ENCODE measurements around the gene TRAK1. TPM values are rescaled to one million over a fixed set of nuclear protein-coding genes. Genes with fewer than 3 reads are reported as not detected.

Gene TRAK1
- total and polyA plus RNA-seq, 2 donors (not counting 1 experiment from before 2014, with no cell fraction given) = 71.3 to 129 TPM

DNA sequence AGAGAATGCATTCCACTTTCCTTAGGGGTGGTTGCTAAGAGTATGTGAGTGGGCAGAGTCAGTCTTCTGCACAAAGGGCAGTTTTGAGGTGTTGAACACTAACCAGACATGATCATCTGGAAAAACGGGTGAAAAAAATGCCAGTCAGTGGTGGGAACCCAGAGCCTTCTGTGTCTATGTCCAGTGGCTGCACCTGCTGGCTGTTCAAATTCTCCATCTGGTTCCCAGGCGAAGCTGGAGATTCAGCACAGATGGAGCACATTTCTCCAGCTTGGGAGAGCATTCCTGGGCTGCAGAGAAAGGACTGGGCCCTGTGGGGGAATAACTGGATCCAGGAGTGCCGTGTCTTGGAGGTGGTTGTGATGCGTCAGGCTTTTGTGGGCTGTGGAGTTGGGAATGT, 74.1 kb downstream of the TRAK1 start:
- peaks cover 75% of the 10 kb centered on the region for H3K4me1 Mint-ChIP-seq
- WGBS (ENCODE audit: insufficient coverage) = 95% methylated on average over 4 of the region's 4 CpGs
- no peak overlapping the region for H3K4me3 ChIP-seq (ENCODE audit: control extremely low read depth in 1 of 5, extremely low read depth in 1 of 5, insufficient read depth in 1 of 5, low read depth in 2 of 5, low read length in 4 of 5)
- no peak overlapping the region for H3K4me3 Mint-ChIP-seq
- H3K79me2 ChIP-seq (ENCODE audit: control insufficient read depth, insufficient read depth, low read length) = peaks cover 98% of the 10 kb centered on the region
- DNase-seq = no peak
- TF ChIP-seq, protein P1, sequence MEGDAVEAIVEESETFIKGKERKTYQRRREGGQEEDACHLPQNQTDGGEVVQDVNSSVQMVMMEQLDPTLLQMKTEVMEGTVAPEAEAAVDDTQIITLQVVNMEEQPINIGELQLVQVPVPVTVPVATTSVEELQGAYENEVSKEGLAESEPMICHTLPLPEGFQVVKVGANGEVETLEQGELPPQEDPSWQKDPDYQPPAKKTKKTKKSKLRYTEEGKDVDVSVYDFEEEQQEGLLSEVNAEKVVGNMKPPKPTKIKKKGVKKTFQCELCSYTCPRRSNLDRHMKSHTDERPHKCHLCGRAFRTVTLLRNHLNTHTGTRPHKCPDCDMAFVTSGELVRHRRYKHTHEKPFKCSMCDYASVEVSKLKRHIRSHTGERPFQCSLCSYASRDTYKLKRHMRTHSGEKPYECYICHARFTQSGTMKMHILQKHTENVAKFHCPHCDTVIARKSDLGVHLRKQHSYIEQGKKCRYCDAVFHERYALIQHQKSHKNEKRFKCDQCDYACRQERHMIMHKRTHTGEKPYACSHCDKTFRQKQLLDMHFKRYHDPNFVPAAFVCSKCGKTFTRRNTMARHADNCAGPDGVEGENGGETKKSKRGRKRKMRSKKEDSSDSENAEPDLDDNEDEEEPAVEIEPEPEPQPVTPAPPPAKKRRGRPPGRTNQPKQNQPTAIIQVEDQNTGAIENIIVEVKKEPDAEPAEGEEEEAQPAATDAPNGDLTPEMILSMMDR (IDR thresholded peaks at IDR 0.05) = no peak
- no peak for TF ChIP-seq EZH2 (IDR thresholded peaks at IDR 0.05; ENCODE audit: borderline replicate concordance, insufficient read depth, low read depth, low read length, poor library complexity, severe bottlenecking)
- no peaks in the 10 kb centered on the region for H3K9me3 ChIP-seq (ENCODE audit: control extremely low read depth in 1 of 3, control insufficient read depth in 2 of 3, insufficient read depth in 1 of 3, low read length in 2 of 3)
- no peak overlapping the region for H3K27ac Mint-ChIP-seq
- H3K4me1 ChIP-seq (ENCODE audit: control insufficient read depth in 2 of 2, insufficient read depth in 2 of 2, low read length in 2 of 2) = peaks cover 35 to 44% of the 10 kb centered on the region in 2 donors
- intact Hi-C loops (cut with micrococcal nuclease) = no loop called here
- no peaks in the 10 kb centered on the region for H3K9me3 Mint-ChIP-seq (ENCODE audit: insufficient read depth)
- ATAC-seq (ENCODE audit: low read depth) = no peak
- H3K27ac ChIP-seq (ENCODE audit: low read length in 2 of 2) = no peak overlapping the region
- H2AFZ ChIP-seq (ENCODE audit: insufficient read depth, low read depth, low read length, poor library complexity, severe bottlenecking) = no peak overlapping the region
- no peak overlapping the region for H3K9ac ChIP-seq (ENCODE audit: low read length)
- H3K4me2 ChIP-seq (replicated peaks; ENCODE audit: low read depth, low read length, poor library complexity, severe bottlenecking) = no peak overlapping the region
- no peaks in the 10 kb centered on the region for H3K27me3 Mint-ChIP-seq
- ChIA-PET POLR2A (no interaction called here), CTCF (no interaction called here)
- H4K20me1 ChIP-seq (ENCODE audit: control insufficient read depth, insufficient read depth, low read length, poor library complexity, severe bottlenecking) = peaks cover 76% of the 10 kb centered on the region
- H3K27me3 ChIP-seq (replicated peaks in 1 of 4; ENCODE audit: control extremely low read depth in 1 of 4, control insufficient read depth in 3 of 4, insufficient read depth in 4 of 4, low read length in 3 of 4) = no peaks in the 10 kb centered on the region
- peaks cover 1 to 3% of the 10 kb centered on the region in 2 experiments for H3K36me3 ChIP-seq (replicated peaks in 1 of 2; ENCODE audit: control extremely low read depth in 1 of 2, control insufficient read depth in 1 of 2, extremely low read depth in 1 of 2, insufficient read depth in 2 of 2, low read length in 1 of 2)

DNA sequence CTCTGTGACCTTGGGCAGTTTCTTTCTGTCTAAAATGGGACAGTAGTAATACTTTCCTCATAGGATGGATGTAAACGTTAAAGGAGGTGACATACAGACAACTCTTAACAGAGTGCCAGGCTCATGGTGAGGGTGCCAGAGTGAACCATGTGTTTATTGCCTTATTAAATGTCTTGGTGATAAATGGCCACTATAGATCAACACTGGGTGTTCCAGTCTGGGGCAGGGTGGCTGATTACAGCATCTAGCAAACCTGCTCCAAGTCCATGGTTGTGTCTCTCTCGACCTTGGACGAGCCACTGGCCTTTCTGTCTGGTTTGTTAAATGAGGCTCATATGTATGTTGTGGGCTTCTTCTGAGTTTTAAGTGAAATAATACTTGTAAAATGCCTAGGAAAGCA, 75.1 kb downstream of the TRAK1 start:
- Histone ChIP-seq H3K4me2 (replicated peaks; ENCODE audit: low read depth, low read length, poor library complexity, severe bottlenecking) (no peak overlapping the region), H3K27ac (ENCODE audit: low read length in 2 of 2) (no peak overlapping the region), H2AFZ (ENCODE audit: insufficient read depth, low read depth, low read length, poor library complexity, severe bottlenecking) (no peak overlapping the region), H3K4me3 (ENCODE audit: control extremely low read depth in 1 of 5, extremely low read depth in 1 of 5, insufficient read depth in 1 of 5, low read depth in 2 of 5, low read length in 4 of 5) (no peak overlapping the region), H3K27me3 (replicated peaks in 1 of 4; ENCODE audit: control extremely low read depth in 1 of 4, control insufficient read depth in 3 of 4, insufficient read depth in 4 of 4, low read length in 3 of 4) (no peaks in the 10 kb centered on the region), H3K36me3 (replicated peaks in 1 of 2; ENCODE audit: control extremely low read depth in 1 of 2, control insufficient read depth in 1 of 2, extremely low read depth in 1 of 2, insufficient read depth in 2 of 2, low read length in 1 of 2) (peaks cover 0 to 3% of the 10 kb centered on the region in 2 experiments), H3K9ac (ENCODE audit: low read length) (no peak overlapping the region), H3K9me3 (ENCODE audit: control extremely low read depth in 1 of 3, control insufficient read depth in 2 of 3, insufficient read depth in 1 of 3, low read length in 2 of 3) (no peaks in the 10 kb centered on the region), H3K4me1 (ENCODE audit: control insufficient read depth in 2 of 2, insufficient read depth in 2 of 2, low read length in 2 of 2) (peaks cover 36 to 42% of the 10 kb centered on the region in 2 donors), H3K79me2 (ENCODE audit: control insufficient read depth, insufficient read depth, low read length) (peaks cover 97% of the 10 kb centered on the region), H4K20me1 (ENCODE audit: control insufficient read depth, insufficient read depth, low read length, poor library complexity, severe bottlenecking) (peaks cover 68% of the 10 kb centered on the region)
- H3K4me3 Mint-ChIP-seq = no peak overlapping the region
- intact Hi-C loops (cut with micrococcal nuclease) = no loop called here
- DNase-seq (no peak), ATAC-seq (ENCODE audit: low read depth) (no peak)
- 100% methylated on average over 1 of the region's 3 CpGs for WGBS (ENCODE audit: insufficient coverage)
- H3K9me3 Mint-ChIP-seq (ENCODE audit: insufficient read depth) = no peaks in the 10 kb centered on the region
- CTCF ChIA-PET = no interaction called here
- H3K27me3 Mint-ChIP-seq = no peaks in the 10 kb centered on the region
- H3K27ac Mint-ChIP-seq = no peak overlapping the region
- POLR2A ChIA-PET = no interaction called here
- TF ChIP-seq EZH2 (IDR thresholded peaks at IDR 0.05; ENCODE audit: borderline replicate concordance, insufficient read depth, low read depth, low read length, poor library complexity, severe bottlenecking) = no peak
- TF ChIP-seq, protein P1 (IDR thresholded peaks at IDR 0.05) = no peak
- peaks cover 78% of the 10 kb centered on the region for H3K4me1 Mint-ChIP-seq

Measured in B cell (primary cell).